HG02885 (cell line): Measurements from ENCODE around the gene CORIN.
"Not testable (repeated sequence)": the region's sequence is repeated elsewhere in the genome, so short reads cannot be mapped to it uniquely, and the experiment has no call there.

Experiments
- ATAC-seq: cut with Tn5 transposase; IDR thresholded peaks from one replicate; pipeline ENCODE4 v1.9.1; 2021; ENCODE audit warnings: mild to moderate bottlenecking; ENCODE audit not compliant: unreplicated experiment, poor library complexity

CORIN gene

GRCh38 chr4:47606482-47606881 is 231.4 kb downstream of the CORIN start:
- ATAC-seq, result no peak

- ATAC-seq, result no peak
Observed at GRCh38 chr4:47598896-47599295, 239.0 kb downstream of the CORIN start.

DNA sequence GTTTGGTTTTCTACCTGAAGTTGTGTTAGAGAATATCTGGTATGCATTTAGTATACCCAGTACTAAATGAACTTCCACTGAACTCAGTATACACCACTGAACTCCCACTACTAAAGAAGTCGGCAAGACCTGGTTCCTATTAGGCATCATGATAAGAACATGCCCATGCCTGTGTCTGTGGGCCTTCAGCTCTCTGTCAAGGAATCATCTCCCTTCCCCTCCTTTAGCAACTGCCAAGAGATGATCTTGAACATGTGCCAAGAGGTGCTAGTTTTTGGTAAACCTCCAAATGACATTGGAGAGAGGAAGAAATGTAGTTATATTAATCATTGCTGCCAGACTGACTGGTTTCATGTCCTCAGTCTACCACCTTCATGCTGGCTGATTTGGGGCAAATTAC is 239.5 kb downstream of the CORIN start:
- no peak for ATAC-seq

DNA sequence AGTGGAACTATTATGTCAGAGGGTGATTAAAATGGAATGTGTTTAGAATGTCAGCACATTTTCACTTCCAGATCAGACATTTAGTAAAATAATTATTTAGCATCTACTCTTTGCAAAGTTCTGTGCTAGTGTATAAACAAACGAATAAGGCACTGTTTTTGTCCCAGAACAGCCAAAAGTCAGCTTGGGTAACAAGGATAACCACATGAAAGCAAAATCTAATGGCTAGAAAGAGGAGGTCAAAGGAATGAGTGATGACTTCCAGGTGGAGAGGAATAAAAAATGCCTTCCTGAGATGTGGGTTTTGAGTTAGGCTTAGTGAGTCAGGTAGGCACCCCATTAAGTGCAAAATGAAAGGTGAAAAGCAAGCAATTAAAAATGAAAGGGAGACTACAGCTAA is 240.2 kb downstream of the CORIN start:
- ATAC-seq, result no peak

DNA sequence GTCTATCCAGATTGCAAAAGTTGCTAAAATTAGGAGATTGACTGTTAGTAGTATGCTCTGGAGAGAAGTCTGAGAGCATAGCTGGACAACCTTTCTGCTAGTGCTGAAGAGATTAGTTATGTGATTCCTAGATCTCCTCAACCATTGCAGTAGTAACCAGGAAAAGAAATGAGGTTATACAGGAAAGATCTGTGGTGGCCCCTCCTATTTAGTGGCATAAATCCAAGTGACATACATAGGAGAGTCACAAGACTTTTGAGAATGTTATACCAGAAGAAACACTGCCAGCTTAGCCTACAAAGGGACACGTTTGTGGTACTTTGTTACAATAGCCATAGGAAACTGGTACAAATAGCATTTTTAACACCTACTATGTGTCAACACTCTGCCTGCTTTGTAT is 247.5 kb downstream of the CORIN start:
- ATAC-seq, result no peak

DNA sequence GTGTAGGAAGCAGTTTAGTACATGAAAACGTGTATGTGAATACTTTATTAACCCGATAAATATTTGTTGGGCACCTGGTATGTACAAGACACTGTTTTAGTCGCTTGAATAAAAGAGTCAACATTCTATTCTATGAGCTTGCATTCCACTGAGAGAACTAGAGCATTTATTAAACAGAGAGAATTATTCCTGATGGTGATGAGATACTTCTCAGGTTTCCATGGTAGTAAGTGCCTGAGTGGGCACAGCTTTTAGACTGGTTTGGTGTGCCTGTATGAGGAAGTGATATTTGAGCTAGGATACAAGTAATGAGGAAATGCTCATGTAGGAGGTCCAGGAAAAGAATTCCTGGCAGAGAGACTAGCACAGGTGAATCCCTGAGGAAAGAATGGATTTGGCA is 258.6 kb downstream of the CORIN start:
- no peak for ATAC-seq

- no peak for ATAC-seq
Observed at GRCh38 chr4:47577779-47578553, 259.9 kb downstream of the CORIN start.

DNA sequence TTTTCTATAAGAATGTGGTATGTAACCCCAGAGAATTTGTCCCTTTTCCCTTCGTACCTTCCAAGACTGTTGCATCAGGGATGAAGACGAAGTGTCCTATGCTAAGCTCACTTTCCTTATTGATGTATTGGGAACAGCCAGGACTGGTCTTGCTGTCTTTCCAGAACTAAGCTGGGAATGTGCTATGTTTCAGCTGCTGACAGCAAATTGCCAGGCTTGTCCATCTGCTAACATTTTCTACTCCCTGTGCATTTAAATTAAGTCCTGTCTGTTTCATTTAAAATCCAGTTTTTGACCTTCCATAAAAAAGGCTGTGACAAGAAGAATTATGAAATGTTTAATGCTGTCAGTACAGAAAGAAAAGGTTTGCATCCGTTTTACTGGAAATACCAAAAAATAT is 264.9 kb downstream of the CORIN start:
- no peak for ATAC-seq

GRCh38 chr4:47570816-47571215 is 267.1 kb downstream of the CORIN start:
- no peak for ATAC-seq

DNA sequence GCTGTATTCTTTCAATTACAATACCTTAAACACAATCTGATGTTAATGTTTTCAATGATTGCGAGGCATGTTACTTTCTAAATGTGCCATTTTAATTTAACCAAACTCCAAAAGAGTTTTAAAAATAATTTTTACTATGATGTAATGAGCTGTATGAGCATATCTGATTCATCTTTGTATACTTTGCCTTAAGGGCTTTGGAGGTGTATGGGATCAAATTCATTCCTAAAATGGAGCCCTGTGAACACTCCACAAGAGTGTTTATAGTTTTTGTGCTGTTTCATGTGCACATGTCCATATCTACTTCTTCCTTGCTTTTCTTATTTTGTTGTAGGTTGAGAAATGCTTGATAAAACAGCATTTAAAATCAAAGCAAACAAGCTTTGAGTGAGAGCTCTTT is 270.4 kb downstream of the CORIN start:
- no peak for ATAC-seq

DNA sequence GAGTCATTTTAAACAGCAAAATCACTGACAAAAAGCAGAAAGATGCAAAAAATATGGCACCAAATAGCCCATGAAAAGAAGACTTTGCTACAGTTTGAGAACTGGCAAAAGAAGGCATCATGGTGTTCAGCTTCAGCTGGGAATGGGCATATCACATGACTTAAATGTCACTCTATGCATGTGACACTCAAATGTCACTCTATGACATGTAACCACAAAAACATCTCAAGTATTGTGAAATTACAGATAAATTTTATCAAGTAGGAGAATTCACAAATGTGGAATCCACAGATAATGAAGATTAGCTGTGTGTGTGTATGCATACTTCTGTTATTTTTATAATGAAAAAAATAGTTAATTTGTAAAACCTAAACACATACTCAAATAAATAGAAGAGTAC is 270.9 kb downstream of the CORIN start:
- ATAC-seq, result no peak

- ATAC-seq, result no peak
Observed at GRCh38 chr4:47566566-47566965, 271.3 kb downstream of the CORIN start.

GRCh38 chr4:47562297-47562696 is 275.6 kb downstream of the CORIN start:
- no peak for ATAC-seq

GRCh38 chr4:47561331-47561730 is 276.5 kb downstream of the CORIN start:
- ATAC-seq, result no peak

DNA sequence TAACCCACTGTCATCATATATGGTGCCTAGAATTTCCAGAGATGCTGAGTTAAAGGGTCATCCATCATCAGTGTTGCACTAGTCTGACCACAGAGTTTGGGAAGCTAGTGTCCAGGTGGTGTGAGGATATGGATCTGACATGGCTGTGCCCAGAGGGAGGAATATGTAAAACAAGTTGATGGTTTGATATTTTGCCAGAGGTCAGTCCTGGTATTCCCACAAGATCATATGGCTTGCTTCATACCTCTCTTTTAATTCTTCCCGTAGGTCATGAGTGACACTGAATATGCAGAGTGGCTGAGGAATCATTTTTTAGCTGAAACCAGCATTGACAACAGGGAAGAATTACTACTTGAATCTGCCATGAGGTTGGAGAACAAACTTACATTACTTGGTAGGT is 277.2 kb downstream of the CORIN start:
- ATAC-seq, result no peak

DNA sequence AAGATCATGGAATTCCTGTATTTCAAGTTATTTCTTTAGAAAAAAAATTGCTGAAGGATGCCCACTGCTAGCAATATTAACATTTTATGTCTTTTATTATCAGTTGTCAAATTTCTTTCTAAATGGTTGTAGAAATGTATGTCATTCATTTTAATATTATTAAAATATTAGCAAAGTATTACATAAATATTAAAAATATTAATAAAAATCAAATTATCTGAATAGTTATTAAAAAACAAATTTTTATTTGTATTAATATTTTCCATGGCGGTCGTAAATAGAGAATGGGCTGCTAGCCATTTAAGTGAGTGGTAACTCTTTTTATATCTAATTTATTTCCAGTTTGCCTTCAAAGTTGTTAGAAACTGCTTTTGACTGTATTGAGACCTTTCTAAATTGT is 280.6 kb downstream of the CORIN start:
- no peak for ATAC-seq

DNA sequence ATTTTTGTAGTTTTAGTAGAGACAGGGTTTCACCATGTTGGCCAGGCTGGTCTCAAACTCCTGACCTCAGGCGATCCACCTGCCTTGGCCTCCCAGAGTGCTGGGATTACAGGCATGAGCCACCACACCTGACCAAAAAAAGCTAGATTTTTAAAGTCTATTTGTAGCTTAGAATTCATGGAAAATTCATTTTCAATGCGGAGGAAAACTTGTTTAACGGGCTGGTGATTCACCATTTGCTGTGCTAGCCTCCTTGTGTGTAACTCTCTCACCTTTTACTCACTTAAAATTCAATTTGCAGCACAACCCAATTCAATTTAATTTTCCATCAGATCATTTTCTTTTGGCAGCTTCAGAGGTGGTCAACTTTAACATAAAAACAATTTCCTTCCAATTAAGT is 281.9 kb downstream of the CORIN start:
- ATAC-seq, result not testable (repeated sequence)

GRCh38 chr4:47553329-47554125 is 284.3 kb downstream of the CORIN start:
- ATAC-seq, result no peak

GRCh38 chr4:47551682-47552081 is 286.2 kb downstream of the CORIN start:
- ATAC-seq, result no peak

- no peak for ATAC-seq
Observed at GRCh38 chr4:47550899-47551548, 286.8 kb downstream of the CORIN start.

GRCh38 chr4:47550357-47550756 is 287.5 kb downstream of the CORIN start:
- not testable (repeated sequence) for ATAC-seq
